ENCODE measurements around the gene ZSWIM1.
"Not testable (repeated sequence)": the region's sequence is repeated elsewhere in the genome, so short reads cannot be mapped to it uniquely, and the experiment has no call there.

Gene ZSWIM1

DNA sequence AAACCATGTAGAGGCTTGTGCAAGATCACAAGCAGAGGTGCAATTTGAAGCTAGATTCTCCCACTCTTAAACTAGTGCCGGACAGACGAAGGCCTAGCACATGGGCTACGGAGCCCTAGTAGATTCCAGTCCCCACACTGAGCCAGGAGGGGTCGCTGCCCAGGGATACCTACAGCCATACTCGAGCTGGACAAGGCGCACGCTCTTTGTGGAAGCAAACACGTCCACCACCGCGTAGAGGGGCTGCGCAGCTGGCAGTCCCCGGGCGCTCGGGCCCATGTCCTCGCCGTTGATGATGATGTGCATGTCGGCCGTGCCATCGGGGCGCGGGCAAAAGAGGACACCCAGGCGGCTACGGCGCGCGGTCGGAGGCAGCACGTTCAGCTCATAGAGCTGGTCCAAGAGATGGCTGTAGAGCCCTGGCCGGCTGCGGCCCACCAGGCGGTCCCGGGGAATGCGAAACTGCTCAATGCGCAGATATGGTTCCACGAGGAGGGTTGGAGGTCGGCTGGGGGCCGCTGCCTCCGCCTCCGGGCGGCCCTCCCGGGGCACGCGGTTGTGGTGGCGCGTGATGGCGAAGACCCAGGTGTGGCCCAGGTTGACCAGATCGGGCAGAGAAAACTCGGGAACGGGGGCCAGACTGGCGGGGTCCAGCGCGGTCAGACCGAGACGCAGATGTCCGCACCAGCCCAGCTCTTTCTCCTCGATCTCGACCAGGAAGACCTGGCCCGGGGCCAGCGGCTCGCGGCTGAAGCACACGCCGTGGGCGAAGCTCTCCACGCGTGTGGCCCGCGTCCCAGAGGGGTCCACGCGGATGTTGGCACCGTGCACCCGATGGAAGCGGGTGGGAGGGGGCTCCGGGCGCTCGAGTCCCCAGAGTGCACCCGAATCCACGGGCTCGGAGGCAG is 9.3 kb downstream of the ZSWIM1 start:
- DNase-seq = no peak

- DNase-seq = peak; percentile 78
Observed at GRCh38 chr20:45890985-45891983, 10.3 kb downstream of the ZSWIM1 start, which contains the start of the genes CTSA and NEURL2. TSS of gene CTSA (plus strand) at chr20:45891335. CDS start at chr20:45891569, 234 bp downstream. TSS of gene NEURL2 (minus strand) at chr20:45891208. CDS start at chr20:45890991, 217 bp downstream.

- DNase-seq = no peak
Observed at GRCh38 chr20:45892049-45892825, 11.2 kb downstream of the ZSWIM1 start.

GRCh38 chr20:45892828-45893500 is 11.9 kb downstream of the ZSWIM1 start:
- peak; percentile 39 for DNase-seq

GRCh38 chr20:45893831-45894230 is 12.8 kb downstream of the ZSWIM1 start:
- DNase-seq = no peak

- DNase-seq = no peak
Observed at GRCh38 chr20:45894797-45895196, 13.8 kb downstream of the ZSWIM1 start.

- no peak for DNase-seq
Observed at GRCh38 chr20:45896641-45897161, 15.7 kb downstream of the ZSWIM1 start.

DNA sequence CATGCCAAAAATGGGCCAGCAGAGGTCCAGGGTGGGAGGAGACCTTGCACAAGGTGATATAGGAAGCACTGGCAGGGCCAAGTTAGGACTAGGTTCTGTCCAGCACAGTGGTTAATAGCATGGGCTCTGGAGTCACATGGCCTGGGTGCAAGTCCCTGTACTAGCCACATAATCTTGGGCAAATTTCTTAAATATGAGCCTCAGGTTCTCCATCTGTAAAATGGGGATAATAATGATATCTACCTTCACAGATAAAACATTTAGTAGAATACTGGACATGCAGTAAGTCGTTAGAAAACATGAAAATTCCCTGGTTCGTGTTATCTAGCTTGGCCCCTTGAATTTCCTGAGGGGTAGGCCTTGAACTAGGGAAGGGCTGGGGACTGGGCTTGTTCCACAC is 16.3 kb downstream of the ZSWIM1 start:
- no peak for DNase-seq

DNA sequence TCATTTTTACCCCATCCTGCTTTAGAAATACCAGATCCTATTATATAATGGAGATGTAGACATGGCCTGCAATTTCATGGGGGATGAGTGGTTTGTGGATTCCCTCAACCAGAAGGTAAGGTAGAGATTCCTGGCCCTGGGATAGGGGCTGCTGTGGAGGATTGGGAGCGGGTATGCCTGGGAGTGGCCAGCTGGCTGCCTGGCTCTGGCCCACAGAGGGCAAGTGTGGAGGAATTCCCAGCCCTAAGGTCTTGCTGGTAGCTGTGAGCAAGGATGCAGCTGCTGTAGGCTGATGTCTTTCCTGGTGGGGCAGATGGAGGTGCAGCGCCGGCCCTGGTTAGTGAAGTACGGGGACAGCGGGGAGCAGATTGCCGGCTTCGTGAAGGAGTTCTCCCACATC is 16.7 kb downstream of the ZSWIM1 start:
- DNase-seq = no peak

DNA sequence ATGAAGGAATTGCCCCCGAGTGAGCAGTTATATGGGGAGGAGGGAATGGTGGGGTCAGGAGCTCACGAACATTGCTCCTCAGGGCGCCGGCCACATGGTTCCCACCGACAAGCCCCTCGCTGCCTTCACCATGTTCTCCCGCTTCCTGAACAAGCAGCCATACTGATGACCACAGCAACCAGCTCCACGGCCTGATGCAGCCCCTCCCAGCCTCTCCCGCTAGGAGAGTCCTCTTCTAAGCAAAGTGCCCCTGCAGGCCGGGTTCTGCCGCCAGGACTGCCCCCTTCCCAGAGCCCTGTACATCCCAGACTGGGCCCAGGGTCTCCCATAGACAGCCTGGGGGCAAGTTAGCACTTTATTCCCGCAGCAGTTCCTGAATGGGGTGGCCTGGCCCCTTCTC is 17.3 kb downstream of the ZSWIM1 start:
- no peak for DNase-seq

DNA sequence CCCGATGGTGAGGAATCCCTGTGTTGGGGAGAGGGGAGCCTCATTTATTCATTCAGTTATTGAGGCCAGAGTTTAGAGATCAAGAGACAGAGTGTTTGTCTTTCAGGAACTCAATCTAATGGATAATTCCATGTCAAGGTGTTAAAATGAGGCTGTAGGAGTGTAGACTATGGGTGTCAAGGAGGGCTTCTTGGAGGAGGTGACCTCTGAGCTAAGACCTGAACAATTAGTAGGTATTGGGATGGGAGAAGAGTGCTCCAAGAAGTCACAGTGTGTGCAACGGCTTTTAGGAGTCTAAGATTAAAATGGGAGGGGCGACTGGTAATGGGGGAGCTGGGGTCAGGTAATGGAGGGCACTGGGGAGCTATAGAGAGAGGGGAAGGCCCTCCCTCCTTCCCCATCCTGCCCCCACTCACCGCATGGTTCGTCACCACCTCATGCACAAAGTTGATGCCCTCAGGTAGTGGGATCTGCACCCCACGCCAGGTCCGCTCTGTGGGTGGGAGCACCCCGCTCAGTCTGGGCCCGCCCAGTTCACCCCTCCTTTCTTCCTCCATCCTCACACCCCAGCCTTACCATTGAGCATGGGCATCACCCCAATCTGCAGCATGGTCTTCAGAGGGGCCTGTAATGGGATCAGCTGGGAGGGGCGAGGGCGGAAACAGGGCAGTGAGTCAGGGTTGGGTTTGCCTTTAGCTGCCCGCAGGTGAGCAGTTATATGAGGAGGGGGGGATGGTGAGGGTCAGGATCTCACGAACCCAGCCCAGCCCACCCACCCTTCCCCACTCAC is 18.2 kb downstream of the ZSWIM1 start:
- DNase-seq = no peak

GRCh38 chr20:45901332-45901731 is 20.3 kb downstream of the ZSWIM1 start:
- DNase-seq = not testable (repeated sequence)

DNA sequence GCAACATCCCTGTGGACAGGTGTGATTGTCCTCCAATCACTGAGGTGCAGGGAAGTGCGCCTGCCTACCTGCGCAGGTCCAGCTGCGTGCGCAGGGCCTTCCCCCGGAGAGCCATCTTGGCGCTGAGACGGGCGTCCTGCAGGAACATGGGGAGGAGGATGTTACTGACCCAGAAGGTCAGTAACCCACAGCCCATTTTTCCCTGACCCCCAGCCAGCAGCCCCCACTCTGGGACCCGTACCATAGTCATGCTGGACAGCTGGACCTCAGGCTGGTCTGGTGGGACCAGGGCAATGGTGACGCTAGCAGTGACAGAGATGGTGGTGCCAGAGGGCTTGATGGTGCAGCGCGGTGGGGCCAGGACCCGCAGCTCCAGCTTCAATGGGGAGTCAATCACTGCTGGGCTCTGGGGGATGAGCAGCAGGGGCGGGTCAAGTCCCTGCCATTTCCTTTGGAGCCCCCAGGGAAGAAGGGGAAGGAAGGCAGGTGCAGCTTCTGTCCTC is 21.2 kb downstream of the ZSWIM1 start:
- DNase-seq = no peak

GRCh38 chr20:45904583-45905504 is 23.8 kb downstream of the ZSWIM1 start:
- DNase-seq = no peak

GRCh38 chr20:45905505-45906079 is 24.6 kb downstream of the ZSWIM1 start:
- no peak for DNase-seq

DNA sequence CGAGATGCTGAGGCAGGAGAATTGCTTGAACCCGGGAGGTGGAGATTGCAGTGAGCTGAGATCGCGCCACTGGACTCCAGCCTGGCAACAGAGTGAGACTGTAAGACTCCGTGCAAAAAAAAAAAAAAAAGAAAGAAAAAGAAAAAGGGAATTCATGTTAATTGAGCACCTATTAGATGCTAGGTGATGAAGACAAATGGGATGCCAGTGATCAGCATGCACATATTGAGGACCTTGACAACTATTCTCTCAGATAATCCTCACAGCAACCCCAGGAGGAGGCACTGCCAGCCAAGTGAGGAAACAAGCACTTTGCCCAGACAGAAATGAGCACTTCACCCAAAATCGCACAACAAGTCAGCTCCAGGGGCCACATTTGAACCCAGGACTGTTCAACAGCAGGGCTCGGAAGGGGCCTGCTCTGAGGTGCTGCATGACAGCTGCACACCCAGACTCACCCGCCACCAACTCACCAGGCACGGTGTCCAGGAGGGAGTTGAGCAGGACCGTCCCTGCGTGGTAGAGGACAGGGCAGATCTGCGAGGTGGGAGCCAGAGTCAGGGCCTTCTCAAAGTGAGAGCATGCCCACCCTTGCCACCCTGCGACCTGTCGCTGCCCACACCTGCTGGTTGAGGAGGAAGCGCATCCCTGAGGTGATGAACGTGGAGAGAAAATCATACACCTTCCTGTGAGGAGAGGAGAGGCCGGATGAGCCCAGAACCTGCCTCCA is 26.4 kb downstream of the ZSWIM1 start:
- no peak for DNase-seq

GRCh38 chr20:45908084-45908483 is 27.1 kb downstream of the ZSWIM1 start:
- DNase-seq = no peak

DNA sequence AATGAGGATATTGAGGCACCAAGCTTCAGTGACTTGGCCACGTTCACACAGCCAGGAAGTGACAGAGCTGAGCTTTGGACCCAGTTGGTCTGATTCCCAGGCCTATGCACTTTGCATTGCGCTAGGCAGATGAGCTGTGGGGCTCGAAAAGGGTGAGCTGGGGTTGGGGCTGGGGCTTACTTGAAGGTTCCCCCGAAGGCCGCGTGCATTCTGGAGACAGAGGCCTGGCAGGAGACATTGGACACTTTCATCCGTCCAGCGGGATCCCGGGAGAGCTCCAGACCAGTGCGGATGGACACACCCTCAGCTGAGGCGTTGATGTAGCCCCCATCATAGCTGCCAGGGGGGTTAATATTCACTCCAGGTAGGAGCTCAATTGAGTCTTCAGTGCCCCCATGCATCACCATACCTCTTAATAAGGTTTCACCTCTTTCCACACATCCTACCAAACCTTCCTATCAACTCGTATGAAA is 28.3 kb downstream of the ZSWIM1 start:
- DNase-seq = no peak
